Stimulated activated CD4-positive, alpha-beta T cell treated with anti-CD3 and anti-CD28 coated beads, Interleukin-4, amount 100 ng/mL, for 1 hour (primary cell): ENCODE data around the gene GALNT4.

Experiments
- DNase-seq: peaks from one replicate; pipeline ENCODE4 v3.0.0-alpha.2; 2020

Gene GALNT4

GRCh38 chr12:89490922-89491321, 33.7 kb downstream of the GALNT4 start:
- no peak for DNase-seq

GRCh38 chr12:89486264-89486663, 38.3 kb downstream of the GALNT4 start:
- DNase-seq = no peak

GRCh38 chr12:89484470-89484869, 40.1 kb downstream of the GALNT4 start:
- DNase-seq = no peak

GRCh38 chr12:89481213-89481914, 43.2 kb downstream of the GALNT4 start:
- DNase-seq = no peak

GRCh38 chr12:89479982-89480381, 44.6 kb downstream of the GALNT4 start:
- no peak for DNase-seq

GRCh38 chr12:89477633-89478279, 46.8 kb downstream of the GALNT4 start:
- no peak for DNase-seq

GRCh38 chr12:89476904-89477595, 47.5 kb downstream of the GALNT4 start:
- no peak for DNase-seq

GRCh38 chr12:89476232-89476631, 48.4 kb downstream of the GALNT4 start:
- DNase-seq = no peak

- no peak for DNase-seq
Observed at GRCh38 chr12:89475203-89475990, 49.2 kb downstream of the GALNT4 start.

- no peak for DNase-seq
Observed at GRCh38 chr12:89474615-89475014, 50.0 kb downstream of the GALNT4 start.
